B cell (primary cell): ENCODE results near the gene SLC47A2. TPM values are rescaled to one million over a fixed set of nuclear protein-coding genes. Genes with fewer than 3 reads are reported as not detected.

Source experiments
- ATAC-seq: fragments of 200-7000 bp; cut with Tn5 transposase; one replicate; pipeline ENCODE4 v1.10.0; 2021; ENCODE audit warnings: low read depth, mild to moderate bottlenecking, moderate number of reproducible peaks, moderate library complexity
- CTCF ChIA-PET: fragments of 350-600 bp; sonication (Branson Sonifier 250); formaldehyde crosslinking; loops from one replicate; lab custom pipeline; 2021; ENCODE audit warnings: antibody characterized with exemption, inconsistent platforms; lab: Charles Lee
- POLR2A ChIA-PET: fragments of 350-600 bp; sonication (Branson Sonifier 250); formaldehyde crosslinking; loops from one replicate; lab custom pipeline; 2021; ENCODE audit warnings: antibody characterized with exemption; lab: Charles Lee
- DNase-seq: peaks from one replicate; pipeline ENCODE4 v3.0.0; 2013
- H2AFZ ChIP-seq: 2 replicates; pipeline ENCODE4 v1.6.1; 2012; ENCODE audit warnings: mild to moderate bottlenecking, low read depth, low read length; ENCODE audit not compliant: insufficient read depth, poor library complexity, severe bottlenecking
- H3K27ac ChIP-seq, 2 donors: 1 replicate in 1 of 2; 2 replicates in 1 of 2; pipeline ENCODE4 v1.5.1; 2012 to 2013; ENCODE audit warnings: low read length in 2 of 2, mild to moderate bottlenecking in 2 of 2, moderate library complexity in 1 of 2
- H3K27me3 ChIP-seq, 4 experiments: fragments of 200-600 bp in 1 of 4; sonication (generic) in 1 of 4; replicated peaks in 1 of 4; 1 replicate in 2 of 4; 2 replicates in 2 of 4; pipeline versions ENCODE4 v1.6.1 to v1.7.0; 2013 to 2016; ENCODE audit warnings: low read length in 3 of 4, mild to moderate bottlenecking in 2 of 4, mixed read lengths in 1 of 4, moderate library complexity in 1 of 4; ENCODE audit not compliant: insufficient read depth in 4 of 4, control insufficient read depth in 3 of 4; ENCODE audit errors: control extremely low read depth in 1 of 4
- H3K36me3 ChIP-seq, 2 experiments: replicated peaks in 1 of 2; 1 replicate in 1 of 2; 2 replicates in 1 of 2; pipeline versions ENCODE4 v1.6.1 to v1.7.1; 2013; ENCODE audit warnings: low read length in 1 of 2; ENCODE audit not compliant: insufficient read depth in 2 of 2, control insufficient read depth in 1 of 2; ENCODE audit errors: control extremely low read depth in 1 of 2, extremely low read depth in 1 of 2
- H3K4me1 ChIP-seq, 2 donors: fragments of 200-600 bp in 1 of 2; sonication (generic) in 1 of 2; 1 replicate in 1 of 2; 2 replicates in 1 of 2; pipeline versions ENCODE4 v1.5.1 to v1.6.1; 2013 to 2017; ENCODE audit warnings: low read length in 2 of 2; ENCODE audit not compliant: control insufficient read depth in 2 of 2, insufficient read depth in 2 of 2
- H3K4me2 ChIP-seq: replicated peaks from 2 replicates; pipeline ENCODE3; 2012; ENCODE audit warnings: mild to moderate bottlenecking, low read depth, low read length; ENCODE audit not compliant: poor library complexity, severe bottlenecking
- H3K4me3 ChIP-seq, 5 experiments: fragments of 200-600 bp in 1 of 5; sonication (generic) in 1 of 5; 1 replicate in 3 of 5; 2 replicates in 2 of 5; pipeline versions ENCODE4 v1.5.1 to v1.7.0; 2011 to 2016; ENCODE audit warnings: low read length in 4 of 5, mild to moderate bottlenecking in 4 of 5, low read depth in 2 of 5, control low read depth in 1 of 5, moderate library complexity in 1 of 5; ENCODE audit not compliant: insufficient read depth in 1 of 5; ENCODE audit errors: control extremely low read depth in 1 of 5, extremely low read depth in 1 of 5
- H3K79me2 ChIP-seq: fragments of 200-600 bp; sonication (generic); one replicate; pipeline ENCODE4 v1.6.0; 2016; ENCODE audit warnings: low read length; ENCODE audit not compliant: control insufficient read depth, insufficient read depth
- H3K9ac ChIP-seq: fragments of 200-600 bp; sonication (generic); 2 replicates; pipeline ENCODE4 v1.6.1; 2017; ENCODE audit warnings: mild to moderate bottlenecking, low read length, moderate library complexity
- H3K9me3 ChIP-seq, 3 donors: one replicate each; pipeline versions ENCODE4 v1.6.1 to v1.7.1; 2013; ENCODE audit warnings: low read length in 2 of 3; ENCODE audit not compliant: control insufficient read depth in 2 of 3, insufficient read depth in 1 of 3; ENCODE audit errors: control extremely low read depth in 1 of 3
- H4K20me1 ChIP-seq: 2 replicates; pipeline ENCODE4 v1.6.0; 2012; ENCODE audit warnings: mild to moderate bottlenecking, low read length; ENCODE audit not compliant: insufficient read depth, control insufficient read depth, poor library complexity, severe bottlenecking
- H3K27ac Mint-ChIP-seq: one replicate; pipeline ENCODE4 v1.8.0; 2021; ENCODE audit warnings: mixed read lengths
- H3K27me3 Mint-ChIP-seq: one replicate; pipeline ENCODE4 v1.8.0; 2021; ENCODE audit warnings: mixed read lengths
- H3K4me1 Mint-ChIP-seq: one replicate; pipeline ENCODE4 v1.8.0; 2021; ENCODE audit warnings: mixed read lengths
- H3K4me3 Mint-ChIP-seq: one replicate; pipeline ENCODE4 v1.8.0; 2021; ENCODE audit warnings: mixed read lengths
- H3K9me3 Mint-ChIP-seq: one replicate; pipeline ENCODE4 v1.8.0; 2022; ENCODE audit warnings: mixed read lengths; ENCODE audit not compliant: insufficient read depth
- CTCF ChIP-seq: fragments of 200-600 bp; IDR thresholded peaks from one replicate; pipeline ENCODE4 v1.8.0; 2022; ENCODE audit warnings: antibody characterized with exemption, mild to moderate bottlenecking
- EZH2 ChIP-seq: IDR thresholded peaks from 2 replicates; pipeline ENCODE4 v1.6.1; 2012; ENCODE audit warnings: borderline replicate concordance, low read depth, mild to moderate bottlenecking, moderate library complexity, low read length; ENCODE audit not compliant: insufficient read depth, poor library complexity, severe bottlenecking
- WGBS: methylation state at CpG from one replicate; pipeline ENCODE4 v1.1.5; 2013; ENCODE audit warnings: missing lambda C conversion rate; ENCODE audit not compliant: insufficient coverage; 5-methylcytosine and 5-hydroxymethylcytosine counted together
- intact Hi-C: fragments of 100-400 bp; cut with micrococcal nuclease; formaldehyde crosslinking; loops from one replicate; pipeline ENCODE4 v1.10.0; 2022
- polyA plus RNA-seq: library from polyadenylated mRNA; depleted of rRNA; stranded (reverse); fragments of >200 nt; gene quantifications from 2 replicates; pipeline ENCODE4 v1.2.3, GENCODE V29; 2012
- total RNA-seq, 2 donors: library from RNA; stranded (reverse); fragments of 120-200 nt in 1 of 2; gene quantifications; 1 replicate in 1 of 2; 2 replicates in 1 of 2; pipeline versions ENCODE4 v1.2.3 to v1.2.4, GENCODE V29; 2013 to 2022

Gene SLC47A2
- total and polyA plus RNA-seq, 2 donors (not counting 1 experiment from before 2014, with no cell fraction given) = not detected

GRCh38 chr17:19706791-19707727 is 9.3 kb downstream of the SLC47A2 start:
- no peaks in the 10 kb centered on the region for H3K4me1 Mint-ChIP-seq
- Histone ChIP-seq H3K79me2 (no peaks in the 10 kb centered on the region), H4K20me1 (no peaks in the 10 kb centered on the region), H3K36me3 (no peaks in the 10 kb centered on the region), H2AFZ (no peak overlapping the region), H3K4me1 (no peaks in the 10 kb centered on the region), H3K4me2 (no peak overlapping the region), H3K9ac (no peak overlapping the region), H3K27ac (no peak overlapping the region), H3K9me3 (no peaks in the 10 kb centered on the region), H3K27me3 (no peaks in the 10 kb centered on the region), H3K4me3 (no peak overlapping the region)
- ChIA-PET POLR2A (no interaction called here), CTCF (no interaction called here)
- intact Hi-C loops = no loop called here
- ATAC-seq (no peak), DNase-seq (no peak)
- no peak overlapping the region for H3K4me3 Mint-ChIP-seq
- TF ChIP-seq CTCF (no peak), EZH2 (no peak)
- no peak overlapping the region for H3K27ac Mint-ChIP-seq
- H3K9me3 Mint-ChIP-seq = no peaks in the 10 kb centered on the region
- H3K27me3 Mint-ChIP-seq = no peaks in the 10 kb centered on the region
- 98% methylated on average over 8 of the region's 12 CpGs for WGBS
